ENCODE results near the gene RDH13. TPM values are rescaled to one million over a fixed set of nuclear protein-coding genes. Genes with fewer than 3 reads are reported as not detected.

The RDH13 gene
- total and polyA plus RNA-seq, 2 of the 8 experiments (the other 6 are each of a cell fraction or from before 2014, with no cell fraction given): 15.9 to 31.5 TPM

DNA sequence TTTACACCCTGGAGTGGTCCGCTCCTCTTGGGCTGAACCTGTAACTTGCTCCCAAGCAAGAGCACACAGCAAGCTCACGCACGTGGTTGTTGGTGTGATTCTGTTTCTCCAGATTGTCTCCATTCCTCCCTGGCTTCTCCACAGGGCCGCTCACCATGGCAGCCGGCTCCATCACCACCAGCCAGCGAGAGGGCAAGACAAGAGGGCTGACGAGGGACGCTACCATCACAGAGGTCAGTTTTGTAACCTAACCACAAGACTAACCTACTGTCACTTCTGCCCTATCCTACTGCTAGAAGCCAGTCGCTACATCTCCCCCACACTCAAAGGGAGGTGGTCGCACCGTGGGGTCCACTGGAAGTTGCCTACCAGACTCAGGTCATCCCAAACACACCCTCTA is 20.3 kb downstream of the RDH13 start (continued):
- TF ChIP-seq CTCF (IDR thresholded peaks at IDR 0.05; ENCODE audit: control extremely low read depth in 1 of 3, insufficient read depth in 1 of 3, low read depth in 1 of 3, low read length in 3 of 3): no peak
- no peak for TF ChIP-seq EP300 (IDR thresholded peaks at IDR 0.05; ENCODE audit: borderline replicate concordance in 1 of 2, low read depth in 2 of 2, low read length in 2 of 2)
- TF ChIP-seq, protein P1, sequence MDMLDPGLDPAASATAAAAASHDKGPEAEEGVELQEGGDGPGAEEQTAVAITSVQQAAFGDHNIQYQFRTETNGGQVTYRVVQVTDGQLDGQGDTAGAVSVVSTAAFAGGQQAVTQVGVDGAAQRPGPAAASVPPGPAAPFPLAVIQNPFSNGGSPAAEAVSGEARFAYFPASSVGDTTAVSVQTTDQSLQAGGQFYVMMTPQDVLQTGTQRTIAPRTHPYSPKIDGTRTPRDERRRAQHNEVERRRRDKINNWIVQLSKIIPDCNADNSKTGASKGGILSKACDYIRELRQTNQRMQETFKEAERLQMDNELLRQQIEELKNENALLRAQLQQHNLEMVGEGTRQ (IDR thresholded peaks at IDR 0.05; ENCODE audit: low read length): no peak
